Endothelial cell of umbilical vein (primary cell): ENCODE data around the gene HEATR3.

ENCODE experiments used
- CTCF ChIP-seq, 2 donors: IDR thresholded peaks; 1 replicate in 1 of 2; 2 replicates in 1 of 2; pipeline ENCODE4 v1.5.1; 2011; ENCODE audit warnings: low read length in 2 of 2, mild to moderate bottlenecking in 2 of 2, moderate library complexity in 2 of 2, control low read depth in 1 of 2, inconsistent platforms in 1 of 2, low read depth in 1 of 2; ENCODE audit not compliant: insufficient read depth in 1 of 2; ENCODE audit errors: extremely low read depth in 1 of 2
- EZH2 ChIP-seq: IDR thresholded peaks from 2 replicates; pipeline ENCODE4 v1.6.1; 2012; ENCODE audit warnings: borderline replicate concordance, low read depth, mild to moderate bottlenecking, moderate library complexity, low read length, inconsistent platforms; ENCODE audit not compliant: severe bottlenecking
- FOS ChIP-seq: IDR thresholded peaks from 2 replicates; pipeline ENCODE4 v1.6.1; 2011; ENCODE audit warnings: mild to moderate bottlenecking, low read length, moderate library complexity, borderline replicate concordance; ENCODE audit not compliant: insufficient read depth
- GATA2 ChIP-seq: IDR thresholded peaks from 2 replicates; pipeline ENCODE4 v1.7.0; 2011; ENCODE audit warnings: low read depth, mild to moderate bottlenecking, moderate library complexity, mixed read lengths, low read length; ENCODE audit not compliant: insufficient read length, insufficient read depth
- JUN ChIP-seq: IDR thresholded peaks from 2 replicates; pipeline ENCODE4 v1.6.1; 2011; ENCODE audit warnings: borderline replicate concordance, low read depth; ENCODE audit not compliant: insufficient read length, insufficient read depth
- MAX ChIP-seq: IDR thresholded peaks from 2 replicates; pipeline ENCODE4 v1.6.1; 2011; ENCODE audit not compliant: insufficient read depth, insufficient read length
- MYC ChIP-seq: IDR thresholded peaks from one replicate; pipeline ENCODE4 v1.6.1; 2011; ENCODE audit warnings: mild to moderate bottlenecking, low read depth, low read length
- POLR2A ChIP-seq: IDR thresholded peaks from 2 replicates; pipeline ENCODE4 v1.6.1; 2012; ENCODE audit warnings: low read depth, mild to moderate bottlenecking, control low read depth, low read length
- POLR2AphosphoS5 ChIP-seq: IDR thresholded peaks from 2 replicates; pipeline ENCODE4 v1.6.1; 2012; ENCODE audit warnings: low read depth, mild to moderate bottlenecking, control low read depth, low read length, moderate library complexity; ENCODE audit not compliant: insufficient read depth

GRCh38 chr16:50121278-50121677, 55.5 kb downstream of the HEATR3 start:
- TF ChIP-seq MAX, result no peak
- no peak for TF ChIP-seq CTCF (IDR thresholded peaks at IDR 0.05; ENCODE audit: extremely low read depth in 1 of 2, insufficient read depth in 1 of 2, low read depth in 1 of 2, low read length in 2 of 2)
- TF ChIP-seq POLR2A, result no peak
- no peak for TF ChIP-seq GATA2
- no peak for TF ChIP-seq MYC
- TF ChIP-seq POLR2AphosphoS5, result no peak
- TF ChIP-seq EZH2, result no peak
- no peak for TF ChIP-seq JUN
- TF ChIP-seq FOS, result no peak
